ENCODE measurements around the gene RPL27.

Gene RPL27

GRCh38 chr17:43003542-43004172 lies 5.4 kb downstream of the RPL27 start:
- DNase-seq (ENCODE audit: extremely low read depth, insufficient read length), result no peak
- H3K27me3 ChIP-seq (replicated peaks; ENCODE audit: control insufficient read depth, insufficient read depth, low read length), result no peaks in the 10 kb centered on the region
- no peak for TF ChIP-seq CTCF (IDR thresholded peaks at IDR 0.05; ENCODE audit: insufficient read depth, low read length, poor library complexity, severe bottlenecking)
- H3K4me3 ChIP-seq (replicated peaks; ENCODE audit: low read depth, low read length), result no peak overlapping the region
- H3K36me3 ChIP-seq (ENCODE audit: control insufficient read depth, insufficient read depth, low read length), result peaks cover 23% of the 10 kb centered on the region

GRCh38 chr17:43006639-43007551 lies 8.7 kb downstream of the RPL27 start, which contains the start of gene IFI35:
Gene IFI35 (plus strand): TSS chr17:43006784. CDS start chr17:43006948, 164 bp downstream.
- peak; percentile 87 for DNase-seq (ENCODE audit: extremely low read depth, insufficient read length)
- H3K27me3 ChIP-seq (replicated peaks; ENCODE audit: control insufficient read depth, insufficient read depth, low read length), result no peaks in the 10 kb centered on the region
- peak; percentile 50 for TF ChIP-seq CTCF (IDR thresholded peaks at IDR 0.05; ENCODE audit: insufficient read depth, low read length, poor library complexity, severe bottlenecking)
- H3K4me3 ChIP-seq (replicated peaks; ENCODE audit: low read depth, low read length), result peak within 1 kb of the TSS; percentile 84
- peaks cover 19% of the 10 kb centered on the region for H3K36me3 ChIP-seq (ENCODE audit: control insufficient read depth, insufficient read depth, low read length)

- no peak for TF ChIP-seq CTCF (IDR thresholded peaks at IDR 0.05; ENCODE audit: insufficient read depth, low read length, poor library complexity, severe bottlenecking)
- no peak for DNase-seq (ENCODE audit: extremely low read depth, insufficient read length)
- no peak overlapping the region for H3K4me3 ChIP-seq (replicated peaks; ENCODE audit: low read depth, low read length)
- peaks cover 23% of the 10 kb centered on the region for H3K36me3 ChIP-seq (ENCODE audit: control insufficient read depth, insufficient read depth, low read length)
- no peaks in the 10 kb centered on the region for H3K27me3 ChIP-seq (replicated peaks; ENCODE audit: control insufficient read depth, insufficient read depth, low read length)
Measured at GRCh38 chr17:43010667-43011308, 12.6 kb downstream of the RPL27 start.

GRCh38 chr17:43011728-43012472 lies 13.7 kb downstream of the RPL27 start:
- no peaks in the 10 kb centered on the region for H3K27me3 ChIP-seq (replicated peaks; ENCODE audit: control insufficient read depth, insufficient read depth, low read length)
- DNase-seq (ENCODE audit: extremely low read depth, insufficient read length), result no peak
- H3K36me3 ChIP-seq (ENCODE audit: control insufficient read depth, insufficient read depth, low read length), result peaks cover 23% of the 10 kb centered on the region
- H3K4me3 ChIP-seq (replicated peaks; ENCODE audit: low read depth, low read length), result no peak overlapping the region
- no peak for TF ChIP-seq CTCF (IDR thresholded peaks at IDR 0.05; ENCODE audit: insufficient read depth, low read length, poor library complexity, severe bottlenecking)

- no peak for DNase-seq (ENCODE audit: extremely low read depth, insufficient read length)
- TF ChIP-seq CTCF (IDR thresholded peaks at IDR 0.05; ENCODE audit: insufficient read depth, low read length, poor library complexity, severe bottlenecking), result no peak
Measured at GRCh38 chr17:43013296-43013695, 15.1 kb downstream of the RPL27 start.

More at GRCh38 chr17:43013296-43013695, 15.1 kb downstream of the RPL27 start:
- H3K27me3 ChIP-seq (replicated peaks; ENCODE audit: control insufficient read depth, insufficient read depth, low read length), result no peaks in the 10 kb centered on the region
- peaks cover 23% of the 10 kb centered on the region for H3K36me3 ChIP-seq (ENCODE audit: control insufficient read depth, insufficient read depth, low read length)
- H3K4me3 ChIP-seq (replicated peaks; ENCODE audit: low read depth, low read length), result no peak overlapping the region
